Keratinocyte (primary cell): Measurements from ENCODE around the gene STMN3. TPM values are rescaled to one million over a fixed set of nuclear protein-coding genes. Genes with fewer than 3 reads are reported as not detected.

ENCODE experiments used
- DNase-seq: peaks from one replicate; pipeline ENCODE4 v3.0.0-alpha.2; 2011; ENCODE audit warnings: low read depth, missing footprints, low spot score
- FAIRE-seq: peaks from 2 replicates; lab custom pipeline; 2011; peaks lifted over from hg19 to GRCh38; lab: Jason Lieb, UNC
- H2AFZ ChIP-seq: 2 replicates; pipeline ENCODE4 v1.6.0; 2012; ENCODE audit warnings: low read length, control low read depth, inconsistent platforms; ENCODE audit not compliant: control insufficient read depth
- H3K27ac ChIP-seq: 2 replicates; pipeline ENCODE4 v1.5.1; 2011; ENCODE audit warnings: low read length; ENCODE audit not compliant: control insufficient read depth, insufficient read depth
- H3K27me3 ChIP-seq: 3 replicates; pipeline ENCODE4 v1.6.0; 2011; ENCODE audit warnings: low read length; ENCODE audit not compliant: control insufficient read depth, insufficient read depth; ENCODE audit errors: extremely low read depth
- H3K36me3 ChIP-seq, 2 experiments: 2 replicates in 1 of 2; 3 replicates in 1 of 2; pipeline ENCODE4 v1.5.1; 2011; ENCODE audit warnings: low read length in 2 of 2, mild to moderate bottlenecking in 1 of 2; ENCODE audit not compliant: control insufficient read depth in 2 of 2, insufficient read depth in 2 of 2; ENCODE audit errors: extremely low read depth in 1 of 2
- H3K4me1 ChIP-seq: 3 replicates; pipeline ENCODE4 v1.5.1; 2011; ENCODE audit warnings: low read length; ENCODE audit not compliant: control insufficient read depth, insufficient read depth; ENCODE audit errors: extremely low read depth
- H3K4me2 ChIP-seq: 3 replicates; pipeline ENCODE4 v1.6.0; 2011; ENCODE audit warnings: low read depth, low read length; ENCODE audit not compliant: control insufficient read depth, insufficient read depth; ENCODE audit errors: extremely low read depth
- H3K4me3 ChIP-seq, 3 experiments: fragments of 200-600 bp in 1 of 3; sonication (generic) in 1 of 3; 2 replicates in 2 of 3; 3 replicates in 1 of 3; pipeline ENCODE4 v1.5.1; 2011 to 2016; ENCODE audit warnings: low read length in 3 of 3, mild to moderate bottlenecking in 3 of 3, control low read depth in 2 of 3, inconsistent platforms in 1 of 3, low read depth in 1 of 3, mixed read lengths in 1 of 3, mixed run types in 1 of 3, moderate library complexity in 1 of 3; ENCODE audit not compliant: control insufficient read depth in 2 of 3, insufficient read depth in 2 of 3; ENCODE audit errors: extremely low read depth in 1 of 3
- H3K79me2 ChIP-seq: 2 replicates; pipeline ENCODE4 v1.6.0; 2012; ENCODE audit warnings: low read length; ENCODE audit not compliant: control insufficient read depth, insufficient read depth
- H3K9ac ChIP-seq: 3 replicates; pipeline ENCODE4 v1.6.0; 2011; ENCODE audit warnings: low read length; ENCODE audit not compliant: control insufficient read depth, insufficient read depth; ENCODE audit errors: extremely low read depth
- H3K9me1 ChIP-seq: 3 replicates; pipeline ENCODE4 v1.6.0; 2011; ENCODE audit warnings: low read length; ENCODE audit not compliant: control insufficient read depth, insufficient read depth; ENCODE audit errors: extremely low read depth
- H3K9me3 ChIP-seq: 2 replicates; pipeline ENCODE4 v1.5.1; 2012; ENCODE audit warnings: low read depth, low read length; ENCODE audit not compliant: control insufficient read depth
- H4K20me1 ChIP-seq: 3 replicates; pipeline ENCODE4 v1.6.0; 2011; ENCODE audit warnings: low read length; ENCODE audit not compliant: control insufficient read depth, insufficient read depth; ENCODE audit errors: extremely low read depth
- EZH2 ChIP-seq: IDR thresholded peaks from one replicate; pipeline ENCODE4 v1.6.1; 2012; ENCODE audit warnings: inconsistent platforms, mild to moderate bottlenecking, low read length, moderate library complexity
- dilution Hi-C: fragments of 300-500 bp; cut with MboI; formaldehyde crosslinking; loops from one replicate; pipeline ENCODE4 v1.7.0; 2020; ENCODE audit warnings: low sequenced_read_pairs; ENCODE audit not compliant: extremely low pct_ligation_motif_present
- polyA plus RNA-seq, 5 experiments: library from polyadenylated mRNA; depleted of rRNA in 3 of 5; stranded (reverse) in 3 of 5; stranded (forward) in 1 of 5; unstranded in 1 of 5; fragments of >200 nt; gene quantifications; 1 replicate in 1 of 5; 2 replicates in 3 of 5; 3 replicates in 1 of 5; pipeline versions ENCODE4 v1.2.1 to v1.2.3, GENCODE V29; 2011 to 2012; ENCODE audit warnings: missing spikeins in 2 of 5, low read depth in 1 of 5, low replicate concordance in 1 of 5
- TF ChIP-seq, protein P1 (sequence below), 3 experiments: IDR thresholded peaks in 1 of 3; conservative IDR thresholded peaks in 1 of 3; optimal IDR thresholded peaks in 1 of 3; 2 replicates in 2 of 3; 3 replicates in 1 of 3; pipeline versions ENCODE3 to v1.5.1; 2011; ENCODE audit warnings: low read length in 3 of 3, mild to moderate bottlenecking in 3 of 3, moderate library complexity in 2 of 3, control low read depth in 1 of 3, inconsistent platforms in 1 of 3; ENCODE audit not compliant: insufficient read depth in 2 of 3; ENCODE audit errors: extremely low read depth in 1 of 3

STMN3 gene
- polyA plus RNA-seq, 1 donor (not counting 4 experiments of a cell fraction or from before 2014, with no cell fraction given): 12.0 TPM

DNA sequence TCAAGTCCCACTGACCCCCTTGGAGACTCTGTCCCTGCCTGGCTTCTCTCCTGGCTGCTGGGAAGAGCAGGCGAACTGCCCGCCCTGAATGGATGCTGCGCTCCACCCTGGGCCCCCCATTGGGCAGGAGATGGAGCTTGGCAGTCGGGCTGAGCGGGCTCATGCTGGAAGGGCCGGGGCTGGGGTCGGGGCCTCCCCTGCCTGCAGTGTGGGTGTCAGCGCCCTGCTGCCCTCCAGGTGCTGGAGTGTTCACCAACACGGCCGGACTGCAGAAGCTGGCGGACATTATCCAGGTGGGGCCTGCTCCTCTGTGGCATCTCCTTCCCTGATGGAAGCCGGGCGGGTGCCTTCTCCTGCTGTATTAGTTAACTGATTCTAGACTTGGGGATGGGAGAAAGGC, 27.2 kb upstream of the STMN3 start:
- Histone ChIP-seq H3K9ac (no peak overlapping the region), H3K79me2 (no peaks in the 10 kb centered on the region)
- dilution Hi-C loops: no loop called here

DNA sequence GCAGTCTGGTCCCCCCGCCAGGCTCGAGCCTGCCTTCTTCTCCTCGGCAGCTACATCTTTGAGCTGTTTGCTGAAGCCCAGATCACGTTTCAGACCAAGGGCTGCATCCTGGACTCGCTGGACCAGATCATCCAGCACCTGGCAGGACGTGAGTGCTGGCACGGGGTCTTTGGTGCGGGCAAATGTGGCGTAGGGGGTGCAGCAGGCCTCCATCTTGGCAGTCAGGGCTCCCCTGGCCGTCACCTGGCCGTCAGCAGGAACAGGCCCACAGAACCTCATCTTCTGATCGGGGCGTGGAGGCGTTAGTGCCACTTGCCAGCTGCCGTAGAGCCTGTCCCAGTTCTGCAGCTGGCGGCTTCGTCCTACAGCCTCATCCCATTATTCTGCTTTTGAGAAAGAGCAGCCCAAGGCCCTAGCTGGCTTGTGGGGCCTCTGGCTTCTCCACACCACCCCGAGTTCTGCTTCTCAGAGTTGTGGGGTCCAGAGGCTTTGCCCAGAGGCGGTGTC, 26.6 kb upstream of the STMN3 start:
- H4K20me1 ChIP-seq: no peaks in the 10 kb centered on the region
- FAIRE-seq (no peak), DNase-seq (no peak)
- dilution Hi-C loops: no loop called here
- no peak overlapping the region for H3K27ac ChIP-seq
- no peaks in the 10 kb centered on the region for H3K9me1 ChIP-seq
- H3K4me2 ChIP-seq: no peak overlapping the region
- no peak overlapping the region for H2AFZ ChIP-seq
- no peak overlapping the region for H3K4me3 ChIP-seq
- peaks cover 21% of the 10 kb centered on the region for H3K4me1 ChIP-seq
- TF ChIP-seq, protein P1, sequence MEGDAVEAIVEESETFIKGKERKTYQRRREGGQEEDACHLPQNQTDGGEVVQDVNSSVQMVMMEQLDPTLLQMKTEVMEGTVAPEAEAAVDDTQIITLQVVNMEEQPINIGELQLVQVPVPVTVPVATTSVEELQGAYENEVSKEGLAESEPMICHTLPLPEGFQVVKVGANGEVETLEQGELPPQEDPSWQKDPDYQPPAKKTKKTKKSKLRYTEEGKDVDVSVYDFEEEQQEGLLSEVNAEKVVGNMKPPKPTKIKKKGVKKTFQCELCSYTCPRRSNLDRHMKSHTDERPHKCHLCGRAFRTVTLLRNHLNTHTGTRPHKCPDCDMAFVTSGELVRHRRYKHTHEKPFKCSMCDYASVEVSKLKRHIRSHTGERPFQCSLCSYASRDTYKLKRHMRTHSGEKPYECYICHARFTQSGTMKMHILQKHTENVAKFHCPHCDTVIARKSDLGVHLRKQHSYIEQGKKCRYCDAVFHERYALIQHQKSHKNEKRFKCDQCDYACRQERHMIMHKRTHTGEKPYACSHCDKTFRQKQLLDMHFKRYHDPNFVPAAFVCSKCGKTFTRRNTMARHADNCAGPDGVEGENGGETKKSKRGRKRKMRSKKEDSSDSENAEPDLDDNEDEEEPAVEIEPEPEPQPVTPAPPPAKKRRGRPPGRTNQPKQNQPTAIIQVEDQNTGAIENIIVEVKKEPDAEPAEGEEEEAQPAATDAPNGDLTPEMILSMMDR (optimal IDR thresholded peaks at IDR 0.05 in 1 of 3, IDR thresholded peaks at IDR 0.05 in 1 of 3, conservative IDR thresholded peaks at IDR 0.05 in 1 of 3; ENCODE audit: extremely low read depth in 1 of 3, insufficient read depth in 2 of 3, low read length in 3 of 3): no peak
- no peak for TF ChIP-seq EZH2
- H3K27me3 ChIP-seq: no peaks in the 10 kb centered on the region
- H3K36me3 ChIP-seq: peaks cover 14 to 21% of the 10 kb centered on the region in 2 experiments
- H3K9ac ChIP-seq: no peak overlapping the region
- H3K9me3 ChIP-seq: no peaks in the 10 kb centered on the region
- no peaks in the 10 kb centered on the region for H3K79me2 ChIP-seq

More for the DNA sequence above, 27.2 kb upstream of the STMN3 start:
- H3K4me2 ChIP-seq: no peak overlapping the region
- H3K27ac ChIP-seq: no peak overlapping the region
- no peak overlapping the region for H2AFZ ChIP-seq
- no peak overlapping the region for H3K4me3 ChIP-seq
- H3K9me3 ChIP-seq: no peaks in the 10 kb centered on the region
- TF ChIP-seq, protein P1 (optimal IDR thresholded peaks at IDR 0.05 in 1 of 3, IDR thresholded peaks at IDR 0.05 in 1 of 3, conservative IDR thresholded peaks at IDR 0.05 in 1 of 3; ENCODE audit: extremely low read depth in 1 of 3, insufficient read depth in 2 of 3, low read length in 3 of 3): no peak
- TF ChIP-seq EZH2: no peak
- peaks cover 11 to 21% of the 10 kb centered on the region in 2 experiments for H3K36me3 ChIP-seq
- FAIRE-seq (no peak), DNase-seq (no peak)
- H3K27me3 ChIP-seq: no peaks in the 10 kb centered on the region
- H3K9me1 ChIP-seq: no peaks in the 10 kb centered on the region
- H3K4me1 ChIP-seq: peaks cover 21% of the 10 kb centered on the region
- H4K20me1 ChIP-seq: no peaks in the 10 kb centered on the region
